ENCODE measurements around the gene CFAP100.

DNA sequence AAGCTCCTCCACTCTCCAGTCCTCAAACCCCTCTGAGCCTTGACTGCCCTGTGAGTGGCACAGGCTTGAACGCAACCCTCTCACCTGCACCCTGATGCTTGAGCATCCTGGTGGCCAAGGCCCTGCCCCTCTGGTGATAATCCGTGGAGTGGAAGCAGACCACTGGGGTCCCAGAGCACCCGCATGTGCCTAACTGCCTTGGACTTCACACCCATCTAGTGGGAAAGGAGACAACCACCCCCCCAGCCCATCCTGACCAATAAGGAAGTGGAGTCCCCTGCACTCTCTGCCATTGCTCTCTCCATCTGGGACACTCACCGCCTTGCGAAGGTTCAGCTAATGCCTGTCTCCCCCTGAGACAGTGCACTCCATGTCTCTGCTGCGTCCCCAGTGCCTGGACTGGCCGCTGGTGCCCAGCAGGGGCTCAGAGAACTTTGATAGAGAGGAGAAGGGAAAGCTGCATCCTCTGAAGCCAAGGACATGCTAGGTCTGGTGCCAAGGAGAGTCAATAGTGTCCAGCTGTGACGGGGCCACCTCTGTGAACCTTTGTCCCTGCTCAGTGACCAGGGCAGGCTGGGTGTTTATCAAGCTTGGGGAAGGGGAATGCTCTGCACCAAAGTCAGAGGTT is 40.9 kb upstream of the CFAP100 start:
- TF ChIP-seq YY1 (IDR thresholded peaks at IDR 0.05; ENCODE audit: insufficient read depth, insufficient read length) (no peak), ZNF274 (IDR thresholded peaks at IDR 0.05; ENCODE audit: low read depth, low read length) (no peak), SUZ12 (IDR thresholded peaks at IDR 0.05; ENCODE audit: extremely low read depth, insufficient read depth, insufficient read length) (no peak)
